BE2C (cell line): ENCODE measurements around the gene THEM4.

ENCODE experiments used
- DNase-seq: peaks from one replicate; pipeline ENCODE4 v3.0.0-alpha.2; 2020
- H3K27me3 ChIP-seq: fragments of 250-450 bp; sonication (Bioruptor Pico); 2 replicates; pipeline ENCODE4 v1.5.1; 2020; ENCODE audit warnings: mild to moderate bottlenecking
- H3K36me3 ChIP-seq: fragments of 250-450 bp; sonication (Bioruptor Pico); 2 replicates; pipeline ENCODE4 v1.5.1; 2020; ENCODE audit warnings: mild to moderate bottlenecking
- H3K4me1 ChIP-seq: fragments of 250-450 bp; sonication (Bioruptor Pico); 2 replicates; pipeline ENCODE4 v1.5.1; 2020
- H3K4me3 ChIP-seq: 2 replicates; pipeline ENCODE4 v1.5.1; 2011; ENCODE audit warnings: low read depth, low read length
- H3K9me3 ChIP-seq: fragments of 250-450 bp; sonication (Bioruptor Pico); 2 replicates; pipeline ENCODE4 v1.5.1; 2020
- TF ChIP-seq, protein P1 (sequence below): IDR thresholded peaks from 2 replicates; pipeline ENCODE4 v1.5.1; 2012; ENCODE audit warnings: mild to moderate bottlenecking, low read depth, low read length

Gene THEM4

GRCh38 chr1:151936653-151937052, 27.3 kb upstream of the THEM4 start:
- no peak for DNase-seq
- no peak overlapping the region for H3K4me3 ChIP-seq

GRCh38 chr1:151935894-151936602, 26.7 kb upstream of the THEM4 start:
- TF ChIP-seq, protein P1, sequence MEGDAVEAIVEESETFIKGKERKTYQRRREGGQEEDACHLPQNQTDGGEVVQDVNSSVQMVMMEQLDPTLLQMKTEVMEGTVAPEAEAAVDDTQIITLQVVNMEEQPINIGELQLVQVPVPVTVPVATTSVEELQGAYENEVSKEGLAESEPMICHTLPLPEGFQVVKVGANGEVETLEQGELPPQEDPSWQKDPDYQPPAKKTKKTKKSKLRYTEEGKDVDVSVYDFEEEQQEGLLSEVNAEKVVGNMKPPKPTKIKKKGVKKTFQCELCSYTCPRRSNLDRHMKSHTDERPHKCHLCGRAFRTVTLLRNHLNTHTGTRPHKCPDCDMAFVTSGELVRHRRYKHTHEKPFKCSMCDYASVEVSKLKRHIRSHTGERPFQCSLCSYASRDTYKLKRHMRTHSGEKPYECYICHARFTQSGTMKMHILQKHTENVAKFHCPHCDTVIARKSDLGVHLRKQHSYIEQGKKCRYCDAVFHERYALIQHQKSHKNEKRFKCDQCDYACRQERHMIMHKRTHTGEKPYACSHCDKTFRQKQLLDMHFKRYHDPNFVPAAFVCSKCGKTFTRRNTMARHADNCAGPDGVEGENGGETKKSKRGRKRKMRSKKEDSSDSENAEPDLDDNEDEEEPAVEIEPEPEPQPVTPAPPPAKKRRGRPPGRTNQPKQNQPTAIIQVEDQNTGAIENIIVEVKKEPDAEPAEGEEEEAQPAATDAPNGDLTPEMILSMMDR, result no peak
- Histone ChIP-seq H3K27me3 (peaks cover 47% of the 10 kb centered on the region), H3K4me3 (no peak overlapping the region), H3K4me1 (no peaks in the 10 kb centered on the region), H3K9me3 (no peaks in the 10 kb centered on the region), H3K36me3 (no peaks in the 10 kb centered on the region)
- DNase-seq, result no peak

More at GRCh38 chr1:151936653-151937052, 27.3 kb upstream of the THEM4 start:
- no peaks in the 10 kb centered on the region for H3K9me3 ChIP-seq
- H3K36me3 ChIP-seq, result no peaks in the 10 kb centered on the region
- H3K27me3 ChIP-seq, result peaks cover 46% of the 10 kb centered on the region
- TF ChIP-seq, protein P1, result no peak
- no peaks in the 10 kb centered on the region for H3K4me1 ChIP-seq

- no peaks in the 10 kb centered on the region for H3K36me3 ChIP-seq
- peaks cover 54% of the 10 kb centered on the region for H3K27me3 ChIP-seq
- H3K4me1 ChIP-seq, result no peaks in the 10 kb centered on the region
- H3K4me3 ChIP-seq, result no peak overlapping the region
- TF ChIP-seq, protein P1, result no peak
- no peaks in the 10 kb centered on the region for H3K9me3 ChIP-seq
- DNase-seq, result no peak
Measured at GRCh38 chr1:151935154-151935553, 25.8 kb upstream of the THEM4 start.

GRCh38 chr1:151934048-151934493, 24.8 kb upstream of the THEM4 start:
- DNase-seq, result peak; percentile 42

GRCh38 chr1:151924691-151925587, 15.6 kb upstream of the THEM4 start:
- TF ChIP-seq, protein P1, result no peak
- H3K36me3 ChIP-seq, result no peaks in the 10 kb centered on the region
- H3K4me3 ChIP-seq, result no peak overlapping the region
- H3K27me3 ChIP-seq, result peaks cover 80% of the 10 kb centered on the region
- H3K9me3 ChIP-seq, result no peaks in the 10 kb centered on the region
- no peaks in the 10 kb centered on the region for H3K4me1 ChIP-seq
- no peak for DNase-seq

More at GRCh38 chr1:151934048-151934493, 24.8 kb upstream of the THEM4 start:
- TF ChIP-seq, protein P1, result peak; percentile 96
- Histone ChIP-seq H3K4me3 (no peak overlapping the region), H3K36me3 (no peaks in the 10 kb centered on the region), H3K4me1 (no peaks in the 10 kb centered on the region), H3K9me3 (no peaks in the 10 kb centered on the region), H3K27me3 (peaks cover 64% of the 10 kb centered on the region)
